CD4-positive, alpha-beta T cell treated with Interleukin-17A for 4 hours (primary cell): ENCODE data around the gene FAM72D.
"Not testable (repeated sequence)": the region's sequence is repeated elsewhere in the genome, so short reads cannot be mapped to it uniquely, and the experiment has no call there.

Source experiments
- DNase-seq: peaks from one replicate; pipeline ENCODE4 v3.0.0-alpha.2; 2020; ENCODE audit warnings: mixed read lengths

FAM72D gene

GRCh38 chr1:145095284-145096057, at the start of gene FAM72D, which contains the start of gene SRGAP2B:
FAM72D (plus strand) TSS chr1:145095974; CDS start chr1:145096848, 874 bp downstream.
SRGAP2B (minus strand) TSS chr1:145095328; CDS start chr1:145092901, 2,427 bp downstream.
- DNase-seq, result not testable (repeated sequence)

DNA sequence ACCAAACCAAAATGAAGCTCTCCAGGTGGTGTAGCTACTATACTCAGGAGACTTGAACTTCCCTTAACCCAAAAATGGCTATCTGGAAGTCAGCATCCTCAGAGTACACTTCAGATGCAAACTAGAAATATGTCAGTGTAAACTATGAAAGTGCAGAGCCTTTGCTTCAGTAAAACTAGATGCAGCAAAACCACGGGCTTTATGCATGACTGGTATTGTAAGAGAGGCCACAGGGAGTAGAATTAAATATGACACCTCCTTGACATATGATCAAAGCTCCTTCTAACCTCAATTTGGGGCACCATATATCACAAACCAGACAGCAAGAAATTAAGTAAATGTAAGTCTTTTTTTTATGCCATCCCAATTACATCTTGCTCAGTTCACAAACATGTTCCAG, 48.2 kb upstream of the FAM72D start:
- not testable (repeated sequence) for DNase-seq

DNA sequence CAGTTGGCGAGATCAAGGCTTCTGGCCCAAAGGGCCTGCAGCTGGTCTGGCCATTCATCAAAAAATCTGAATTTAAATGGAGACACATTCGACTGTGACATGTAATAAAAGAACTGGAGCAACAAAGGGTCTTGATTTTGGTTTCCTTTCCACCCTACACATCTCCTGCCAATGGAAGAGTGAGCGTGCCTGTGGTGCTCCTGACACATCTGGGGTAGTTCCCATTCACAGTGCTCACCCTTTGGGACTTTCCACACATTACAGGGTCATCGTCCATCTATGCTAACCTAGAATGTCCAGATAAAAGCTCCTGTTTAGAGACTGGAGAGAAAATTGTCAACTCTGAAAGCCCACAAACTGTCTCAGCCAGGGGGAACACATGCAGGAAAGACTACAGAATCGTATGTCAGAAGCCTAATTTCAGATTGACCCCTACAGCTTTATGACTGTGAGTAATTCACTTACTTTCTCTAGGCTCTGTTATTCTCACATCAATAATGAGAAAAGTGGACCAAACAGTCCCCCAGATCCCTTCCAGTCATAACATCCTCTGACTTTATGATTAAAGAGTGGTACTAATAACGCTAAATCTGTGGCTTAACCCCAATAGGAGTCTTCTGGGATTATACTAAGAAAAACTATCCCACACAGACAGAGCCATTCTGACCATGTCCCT, 47.5 kb upstream of the FAM72D start:
- DNase-seq, result not testable (repeated sequence)

- not testable (repeated sequence) for DNase-seq
Observed at GRCh38 chr1:145052019-145052776, 43.6 kb upstream of the FAM72D start.

GRCh38 chr1:145053428-145053827, 42.3 kb upstream of the FAM72D start:
- not testable (repeated sequence) for DNase-seq

DNA sequence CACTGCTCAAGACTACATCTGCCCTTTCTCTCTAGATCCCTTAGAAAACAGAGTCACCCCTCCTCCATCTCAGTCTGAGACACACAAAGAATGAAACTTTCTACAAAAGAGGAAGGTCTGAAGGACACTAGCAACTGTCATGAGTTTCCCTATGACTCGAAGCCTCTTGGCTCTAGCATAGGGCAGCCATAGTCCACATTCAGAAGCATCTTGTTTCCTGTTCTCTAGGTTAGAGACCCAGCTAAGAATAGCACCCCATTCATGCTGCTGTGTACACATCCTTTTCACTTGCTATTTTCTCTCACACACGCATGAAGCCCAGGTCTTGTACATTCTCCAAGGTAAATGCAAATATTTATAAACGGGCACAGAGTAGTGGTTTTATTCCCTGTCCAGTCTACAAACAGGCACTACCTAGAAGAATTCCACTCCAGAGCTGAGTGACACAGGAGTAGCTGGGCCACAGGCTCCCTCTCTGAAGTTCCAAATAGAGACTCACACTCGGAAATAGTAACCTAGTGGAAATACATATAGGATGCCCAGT, 40.5 kb upstream of the FAM72D start:
- not testable (repeated sequence) for DNase-seq

DNA sequence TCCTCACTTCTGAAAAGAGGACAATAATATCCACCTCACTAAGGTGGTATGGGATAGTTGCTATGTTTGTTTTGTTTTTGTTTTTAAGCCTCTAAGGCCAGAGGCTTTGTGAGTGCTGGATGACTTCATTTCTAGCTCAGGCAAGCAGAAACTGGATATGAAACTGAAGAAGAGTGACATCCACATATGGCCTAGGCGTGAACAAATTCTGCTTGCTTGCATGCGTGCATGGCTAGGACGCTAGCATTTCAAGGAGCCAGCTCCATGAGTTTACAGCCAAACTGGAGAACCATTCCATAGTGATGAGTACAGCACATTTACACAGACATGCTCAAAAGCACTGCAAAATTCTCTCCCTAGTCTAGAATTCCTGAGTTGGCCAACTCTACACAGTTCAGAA, 37.6 kb upstream of the FAM72D start:
- DNase-seq, result not testable (repeated sequence)

DNA sequence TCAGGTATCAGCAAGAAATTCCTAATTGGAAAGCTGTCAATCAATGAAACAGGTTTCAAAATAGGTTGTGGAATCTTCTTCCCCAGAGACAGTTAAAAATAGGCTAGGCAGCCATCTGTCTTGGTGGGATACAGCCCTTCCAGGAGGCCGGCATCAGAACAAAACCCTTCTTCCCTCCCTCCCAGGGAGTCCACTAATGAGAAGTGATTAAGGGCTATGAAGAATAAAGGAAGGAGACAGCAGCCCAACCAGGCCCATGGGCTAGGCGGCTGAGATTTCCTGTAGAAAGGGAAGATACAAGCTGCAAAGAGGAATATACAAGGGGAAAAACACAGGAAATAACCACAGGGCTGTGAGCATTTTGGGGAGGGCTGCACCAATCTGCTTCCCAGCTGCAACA, 32.5 kb upstream of the FAM72D start:
- DNase-seq, result not testable (repeated sequence)

DNA sequence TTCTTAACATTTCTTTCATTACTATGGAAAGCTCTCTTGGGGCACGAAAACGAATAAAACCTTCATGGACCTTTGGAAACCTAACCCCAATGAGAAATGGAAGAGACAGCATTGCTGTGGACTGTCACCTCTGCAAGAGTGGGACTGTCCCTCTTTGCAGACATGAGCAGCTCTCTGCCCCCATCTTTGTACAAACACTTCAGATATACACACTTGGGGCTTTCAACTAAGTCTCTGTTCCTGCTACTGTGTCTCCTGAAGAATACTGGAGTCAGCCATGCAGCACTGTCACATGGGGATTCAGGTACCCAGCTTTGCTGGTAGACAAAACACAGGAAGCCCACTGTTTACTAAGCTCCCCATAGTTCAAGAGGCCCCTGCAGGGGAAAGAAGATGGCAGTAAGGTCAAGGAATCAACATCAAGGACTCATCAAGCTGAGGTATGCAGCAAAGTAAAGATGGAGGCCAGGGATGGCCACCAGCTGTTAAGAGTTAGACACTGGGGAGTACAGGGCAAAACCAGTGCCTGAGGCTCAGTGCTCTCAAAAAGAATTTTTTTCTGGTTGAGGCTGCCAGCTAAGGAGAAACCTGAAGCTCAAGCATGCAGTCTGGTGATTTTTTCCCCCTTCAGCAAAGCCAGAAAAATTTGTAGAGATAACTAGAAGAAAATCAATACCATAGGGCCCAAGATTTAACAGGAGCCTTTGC, 31.7 kb upstream of the FAM72D start:
- not testable (repeated sequence) for DNase-seq

GRCh38 chr1:145065194-145065826, 30.5 kb upstream of the FAM72D start:
- DNase-seq, result not testable (repeated sequence)

DNA sequence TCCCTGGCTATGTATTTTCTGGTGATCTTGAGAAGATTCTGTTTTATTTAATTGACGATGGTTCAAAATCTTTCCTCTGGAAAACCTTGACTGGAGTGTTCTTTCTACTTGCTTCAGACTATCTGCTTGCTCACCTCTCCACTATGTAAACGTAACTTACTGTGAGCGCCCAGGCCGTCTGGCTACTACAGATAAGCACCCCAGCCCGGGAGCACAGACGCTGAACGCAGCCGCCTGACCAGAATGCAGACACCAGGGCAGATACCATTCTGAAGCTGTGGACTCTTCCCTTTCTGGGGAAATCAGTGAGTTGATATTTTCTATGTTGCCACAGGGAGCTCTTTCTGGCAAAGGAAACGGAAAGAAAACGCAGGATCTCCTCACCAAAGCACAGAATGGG, 29.3 kb upstream of the FAM72D start:
- DNase-seq, result not testable (repeated sequence)

DNA sequence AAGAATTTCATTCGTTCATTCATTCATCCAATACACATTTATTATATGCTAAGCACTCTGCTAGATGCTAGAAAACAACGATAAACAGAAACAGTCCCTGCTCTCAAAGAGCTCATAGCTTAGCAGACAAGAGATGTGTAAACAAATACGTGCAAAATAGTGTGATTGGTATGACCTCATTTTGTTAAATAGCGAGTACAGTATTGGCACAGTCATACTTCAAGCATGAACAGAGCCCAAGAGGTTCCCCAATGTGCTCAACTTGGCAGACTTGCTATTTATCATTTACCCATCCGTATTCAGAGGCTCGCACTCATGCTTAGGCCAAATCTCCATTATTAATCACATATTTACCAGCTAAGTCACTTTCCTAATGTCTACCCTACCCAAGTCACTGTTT, 24.2 kb upstream of the FAM72D start:
- not testable (repeated sequence) for DNase-seq

DNA sequence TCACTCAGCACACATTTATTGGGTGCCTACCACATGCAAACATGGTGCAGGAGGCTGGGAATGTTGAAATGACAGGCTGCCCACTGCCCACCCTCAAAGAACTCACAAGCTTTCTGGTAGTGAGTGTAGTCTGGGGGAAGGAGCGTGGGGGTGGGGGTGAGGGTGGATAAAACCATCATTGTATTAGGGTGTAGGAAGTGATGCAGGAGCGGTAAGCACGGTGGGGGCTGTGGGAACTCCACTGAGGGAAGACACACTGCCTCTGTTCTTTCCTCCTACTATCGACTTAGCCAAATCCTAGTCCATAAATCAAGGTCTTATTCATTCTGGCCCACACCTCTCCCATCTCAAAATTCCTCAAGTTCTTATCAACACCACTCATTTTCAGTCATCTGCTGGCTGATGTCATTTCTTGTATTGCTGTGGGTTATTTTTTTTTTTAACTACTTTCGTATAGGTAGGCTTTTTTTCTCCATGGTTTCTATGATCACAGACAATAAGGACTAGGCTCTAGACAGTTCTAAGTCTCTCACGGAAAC, 21.7 kb upstream of the FAM72D start:
- DNase-seq, result not testable (repeated sequence)

DNA sequence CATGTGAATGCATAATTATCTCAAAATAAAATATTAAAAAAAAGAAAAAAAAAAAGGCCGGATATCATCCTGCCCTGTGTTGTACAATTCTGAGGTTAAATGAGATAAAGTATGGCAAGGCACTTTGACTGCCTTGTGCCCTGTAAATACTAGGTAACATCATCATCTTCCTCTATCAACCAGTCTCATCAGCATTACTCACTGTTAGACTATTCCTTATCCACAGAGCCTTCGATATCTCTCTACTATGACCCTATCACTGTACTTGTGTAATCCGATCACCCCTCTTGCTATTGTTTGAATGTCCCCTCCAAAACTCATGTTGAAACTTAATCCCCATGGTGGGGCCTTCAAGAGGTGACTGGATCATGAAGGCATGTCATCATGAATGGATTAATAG, 18.9 kb upstream of the FAM72D start:
- not testable (repeated sequence) for DNase-seq

DNA sequence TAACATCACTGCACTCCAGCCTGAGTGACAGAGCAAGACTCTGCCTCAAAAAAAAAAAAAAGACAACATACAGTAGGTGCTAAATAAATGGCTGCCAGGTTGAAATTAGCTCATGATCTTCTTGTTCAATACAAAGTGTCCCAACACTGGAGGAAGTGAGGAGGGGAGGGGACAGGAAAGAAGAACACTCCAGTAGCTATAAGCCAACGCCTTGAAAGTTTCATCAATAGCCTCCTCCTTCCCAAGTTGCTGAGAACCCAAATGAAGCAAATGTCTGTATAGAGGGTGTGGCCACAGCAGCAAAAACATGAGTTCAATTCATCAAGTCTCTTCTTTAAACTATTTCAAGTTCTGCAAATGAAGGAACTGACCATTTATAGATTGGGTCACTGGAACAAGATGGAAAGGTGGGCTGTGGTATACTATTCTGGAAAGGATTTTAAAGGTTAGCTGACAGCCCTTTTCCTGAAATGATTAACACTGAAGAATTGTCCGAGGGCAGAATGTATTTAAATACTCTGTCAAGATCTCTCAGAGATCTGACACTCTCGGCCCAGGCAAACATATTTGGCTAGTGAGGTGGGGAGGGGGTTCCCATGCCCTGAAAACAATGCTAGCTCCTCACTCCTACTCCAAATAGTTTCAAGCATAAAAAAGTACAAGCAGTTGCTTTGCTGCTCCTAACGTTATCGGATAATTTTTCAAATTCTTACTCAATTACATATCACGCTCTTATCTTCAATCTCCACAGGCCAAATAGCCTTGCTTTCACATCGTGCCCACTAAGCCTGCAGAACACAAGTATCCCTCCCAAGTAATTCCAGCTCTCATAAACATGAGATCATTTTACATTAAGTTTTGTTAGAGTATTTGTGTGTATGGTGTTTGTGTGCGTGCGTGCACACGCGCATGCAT, 17.6 kb upstream of the FAM72D start:
- DNase-seq, result not testable (repeated sequence)

DNA sequence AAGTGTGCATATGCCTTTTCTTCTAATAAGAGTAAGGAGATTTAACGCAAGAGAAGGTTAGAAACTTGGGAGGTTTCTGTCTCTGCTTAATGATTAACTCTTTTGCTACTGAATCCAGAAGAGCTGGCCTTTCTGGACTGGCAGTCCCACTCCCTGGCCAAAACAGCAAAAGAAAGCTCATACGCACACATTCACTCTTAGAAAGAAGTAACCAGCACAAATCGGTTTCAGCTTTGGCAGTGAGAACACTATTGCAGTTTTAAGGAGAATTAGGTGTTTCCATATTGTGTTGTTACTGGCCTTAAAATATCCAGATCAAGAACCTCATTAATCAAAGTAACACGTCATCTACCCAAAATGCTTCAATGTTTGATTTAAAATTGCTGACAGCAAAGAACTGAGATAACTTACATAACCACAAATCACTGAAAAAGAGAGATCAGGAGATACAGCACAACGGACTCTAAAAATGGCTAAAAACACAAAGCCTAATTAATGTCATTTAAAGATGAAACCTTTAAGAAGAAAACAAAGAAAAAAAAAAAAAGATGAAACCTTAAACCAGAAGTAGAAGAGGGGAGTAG, 16.9 kb upstream of the FAM72D start:
- not testable (repeated sequence) for DNase-seq

GRCh38 chr1:145079737-145080136, 16.0 kb upstream of the FAM72D start:
- not testable (repeated sequence) for DNase-seq

GRCh38 chr1:145080193-145080592, 15.6 kb upstream of the FAM72D start:
- not testable (repeated sequence) for DNase-seq

DNA sequence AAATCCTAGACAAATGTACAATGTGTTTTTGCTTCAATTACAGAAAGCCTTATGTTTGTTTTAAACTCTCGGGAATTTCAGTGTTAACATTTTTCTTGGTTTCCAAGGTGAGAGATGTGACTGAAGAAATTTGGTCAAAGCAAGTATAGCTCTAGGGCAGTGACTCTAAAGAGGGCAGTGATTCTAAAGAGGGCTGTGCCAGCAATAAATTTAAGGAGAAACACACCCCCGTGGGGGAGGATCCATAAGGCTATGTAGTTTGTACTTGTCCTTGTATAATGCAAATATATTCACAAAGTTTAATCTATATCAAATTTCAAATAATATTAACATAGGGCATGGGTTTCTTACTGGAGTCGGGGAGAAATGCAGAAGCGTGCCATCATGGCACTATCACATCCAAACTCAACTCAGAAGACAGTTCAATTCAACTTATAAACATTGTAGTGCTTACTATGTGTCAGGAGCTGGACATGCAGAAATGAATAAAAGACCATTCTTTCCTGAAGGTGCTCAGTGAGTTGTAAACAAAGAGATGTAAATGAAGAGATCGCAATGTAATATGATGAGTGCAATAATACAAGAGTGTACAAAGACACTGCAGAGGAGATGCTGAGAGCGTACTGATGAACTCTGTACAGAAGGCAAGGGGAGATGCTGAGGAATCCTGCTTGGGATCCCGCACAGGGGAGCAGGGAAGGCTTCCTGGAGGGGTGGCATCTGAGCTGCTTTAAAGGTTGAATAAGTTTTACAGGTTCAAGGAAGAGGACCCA, 13.1 kb upstream of the FAM72D start:
- not testable (repeated sequence) for DNase-seq
